ENCODE results near the gene SYT13. TPM values are rescaled to one million over a fixed set of nuclear protein-coding genes. Genes with fewer than 3 reads are reported as not detected.

Gene SYT13
- total RNA-seq, 1 donor from 2014 or later: not detected

DNA sequence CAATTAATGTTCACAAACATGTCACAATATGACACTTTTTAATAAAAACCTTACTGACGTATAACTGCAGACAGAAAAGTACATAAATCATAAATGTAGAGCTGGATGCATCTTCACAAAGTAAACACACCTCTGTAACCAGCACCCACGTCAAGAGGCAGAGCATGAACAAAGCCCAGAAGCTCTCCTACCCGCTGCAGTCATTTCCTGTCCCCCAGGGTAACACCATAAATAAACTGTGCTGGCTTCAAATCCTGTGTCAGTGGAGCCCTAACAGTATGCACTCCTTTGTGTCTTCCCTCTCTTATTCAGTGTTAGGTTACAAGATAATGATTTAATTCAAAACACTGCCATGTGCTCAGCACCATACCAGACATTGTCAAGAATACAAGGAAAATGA lies 5.7 kb downstream of the SYT13 start:
- TF ChIP-seq, protein P1, sequence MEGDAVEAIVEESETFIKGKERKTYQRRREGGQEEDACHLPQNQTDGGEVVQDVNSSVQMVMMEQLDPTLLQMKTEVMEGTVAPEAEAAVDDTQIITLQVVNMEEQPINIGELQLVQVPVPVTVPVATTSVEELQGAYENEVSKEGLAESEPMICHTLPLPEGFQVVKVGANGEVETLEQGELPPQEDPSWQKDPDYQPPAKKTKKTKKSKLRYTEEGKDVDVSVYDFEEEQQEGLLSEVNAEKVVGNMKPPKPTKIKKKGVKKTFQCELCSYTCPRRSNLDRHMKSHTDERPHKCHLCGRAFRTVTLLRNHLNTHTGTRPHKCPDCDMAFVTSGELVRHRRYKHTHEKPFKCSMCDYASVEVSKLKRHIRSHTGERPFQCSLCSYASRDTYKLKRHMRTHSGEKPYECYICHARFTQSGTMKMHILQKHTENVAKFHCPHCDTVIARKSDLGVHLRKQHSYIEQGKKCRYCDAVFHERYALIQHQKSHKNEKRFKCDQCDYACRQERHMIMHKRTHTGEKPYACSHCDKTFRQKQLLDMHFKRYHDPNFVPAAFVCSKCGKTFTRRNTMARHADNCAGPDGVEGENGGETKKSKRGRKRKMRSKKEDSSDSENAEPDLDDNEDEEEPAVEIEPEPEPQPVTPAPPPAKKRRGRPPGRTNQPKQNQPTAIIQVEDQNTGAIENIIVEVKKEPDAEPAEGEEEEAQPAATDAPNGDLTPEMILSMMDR (IDR thresholded peaks at IDR 0.05): no peak
- no peak overlapping the region for H3K27ac ChIP-seq
- DNase-seq (ENCODE audit: low spot score in 2 of 2): no peak
- intact Hi-C loops (cut with DNase I): no loop called here
- H3K9me3 ChIP-seq: no peaks in the 10 kb centered on the region
- no peak overlapping the region for H3K4me3 ChIP-seq
- H3K36me3 ChIP-seq: no peaks in the 10 kb centered on the region
- H3K27me3 ChIP-seq: peaks cover 4% of the 10 kb centered on the region
- no peaks in the 10 kb centered on the region for H3K4me1 ChIP-seq

DNA sequence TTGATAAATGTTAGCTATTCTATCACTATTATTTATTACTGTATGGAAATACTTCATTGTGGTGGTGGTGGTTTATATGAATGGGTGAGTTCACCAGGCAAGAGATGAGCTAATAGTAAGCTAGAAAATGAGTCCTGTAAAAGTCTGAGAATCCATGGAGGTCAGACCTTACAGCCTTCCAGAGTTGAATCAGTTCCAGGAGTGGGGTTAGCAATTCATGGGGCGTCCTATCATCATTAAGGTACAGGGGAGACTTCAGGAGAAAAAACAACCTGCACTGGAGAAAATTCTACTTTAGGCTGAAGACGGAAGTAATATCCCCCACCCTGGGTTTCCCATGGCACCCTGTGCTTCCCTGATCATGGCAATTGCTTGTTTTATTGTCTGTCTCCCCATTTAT lies 6.5 kb downstream of the SYT13 start:
- Histone ChIP-seq H3K27ac (no peak overlapping the region), H3K27me3 (no peaks in the 10 kb centered on the region)
- intact Hi-C loops (cut with DNase I): no loop called here

DNA sequence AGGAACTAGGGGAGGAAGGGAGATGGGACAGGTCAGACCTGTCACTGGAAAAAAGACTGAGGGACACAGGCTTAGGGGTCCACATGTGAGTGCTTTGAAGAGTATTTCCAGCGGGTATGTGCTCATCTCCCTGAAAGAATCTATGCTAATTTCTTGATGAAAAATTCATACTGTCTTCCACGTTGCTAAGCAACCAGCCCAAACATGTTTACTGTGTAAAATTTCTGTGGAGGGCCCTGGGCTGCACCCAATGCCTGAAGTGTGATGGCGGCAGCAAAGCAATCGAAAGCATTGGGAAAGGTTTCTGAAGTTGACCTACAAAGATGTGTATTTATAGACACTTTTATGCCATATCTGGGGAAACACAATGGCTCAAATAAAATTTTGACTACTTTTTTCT lies 7.4 kb downstream of the SYT13 start:
- TF ChIP-seq, protein P1 (IDR thresholded peaks at IDR 0.05): no peak
- H3K27me3 ChIP-seq: no peaks in the 10 kb centered on the region
- no peaks in the 10 kb centered on the region for H3K4me1 ChIP-seq
- no peaks in the 10 kb centered on the region for H3K9me3 ChIP-seq
- no peak overlapping the region for H3K27ac ChIP-seq
- intact Hi-C loops (cut with DNase I): no loop called here
- H3K36me3 ChIP-seq: no peaks in the 10 kb centered on the region
- H3K4me3 ChIP-seq: no peak overlapping the region
- no peak for DNase-seq (ENCODE audit: low spot score in 2 of 2)

More for the DNA sequence above, 6.5 kb downstream of the SYT13 start:
- no peaks in the 10 kb centered on the region for H3K9me3 ChIP-seq
- H3K36me3 ChIP-seq: no peaks in the 10 kb centered on the region
- no peaks in the 10 kb centered on the region for H3K4me1 ChIP-seq
- no peak for DNase-seq (ENCODE audit: low spot score in 2 of 2)
- H3K4me3 ChIP-seq: no peak overlapping the region
- TF ChIP-seq, protein P1 (IDR thresholded peaks at IDR 0.05): no peak

DNA sequence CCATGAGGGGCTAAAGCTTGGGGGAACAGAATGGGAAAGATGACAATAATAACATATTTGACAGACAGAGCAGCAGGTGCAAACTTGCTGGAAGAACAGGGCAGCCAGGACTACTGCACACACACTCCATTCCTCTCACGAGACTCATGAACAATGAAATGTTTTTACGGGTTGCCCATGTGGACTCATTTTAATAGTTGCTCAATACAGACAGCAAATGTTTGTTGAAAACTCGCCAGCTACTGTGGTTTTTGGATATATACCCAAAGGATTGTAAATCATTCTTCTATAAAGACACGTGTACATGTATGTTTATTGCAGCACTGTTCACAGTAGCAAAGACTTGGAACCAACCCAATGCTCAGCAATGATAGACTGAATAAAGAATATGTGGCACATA lies 10.3 kb downstream of the SYT13 start:
- no peaks in the 10 kb centered on the region for H3K36me3 ChIP-seq
- intact Hi-C loops (cut with DNase I): no loop called here
- H3K27ac ChIP-seq: no peak overlapping the region
- no peak overlapping the region for H3K4me3 ChIP-seq
- no peaks in the 10 kb centered on the region for H3K27me3 ChIP-seq
- H3K9me3 ChIP-seq: no peaks in the 10 kb centered on the region
- TF ChIP-seq, protein P1 (IDR thresholded peaks at IDR 0.05): no peak
- H3K4me1 ChIP-seq: no peaks in the 10 kb centered on the region
- no peak for DNase-seq (ENCODE audit: low spot score in 2 of 2)

DNA sequence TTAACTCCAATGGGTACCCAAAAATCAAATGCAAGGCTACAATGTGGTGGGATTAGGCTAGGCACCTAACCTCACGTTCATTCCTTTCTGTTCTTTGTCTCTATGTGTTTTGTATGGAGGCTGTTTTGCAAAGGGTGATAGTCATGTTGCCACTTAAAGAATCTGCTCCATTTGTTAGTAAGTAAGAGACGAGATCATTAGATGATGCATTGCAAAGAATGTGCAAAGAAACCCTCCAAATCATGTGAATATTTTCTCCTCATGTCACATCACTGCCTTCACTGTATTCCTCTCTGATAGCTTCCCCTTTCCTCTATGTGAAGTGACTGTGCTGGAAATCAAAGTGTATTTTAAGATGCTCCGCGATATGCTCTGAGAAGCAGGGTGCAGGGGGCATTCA lies 11.9 kb downstream of the SYT13 start:
- no peak overlapping the region for H3K27ac ChIP-seq
- H3K4me3 ChIP-seq: no peak overlapping the region
- intact Hi-C loops (cut with DNase I): no loop called here
- H3K27me3 ChIP-seq: no peaks in the 10 kb centered on the region
- DNase-seq (ENCODE audit: low spot score in 2 of 2): no peak
- H3K4me1 ChIP-seq: no peaks in the 10 kb centered on the region
- no peaks in the 10 kb centered on the region for H3K36me3 ChIP-seq
- TF ChIP-seq, protein P1 (IDR thresholded peaks at IDR 0.05): no peak
- no peaks in the 10 kb centered on the region for H3K9me3 ChIP-seq

DNA sequence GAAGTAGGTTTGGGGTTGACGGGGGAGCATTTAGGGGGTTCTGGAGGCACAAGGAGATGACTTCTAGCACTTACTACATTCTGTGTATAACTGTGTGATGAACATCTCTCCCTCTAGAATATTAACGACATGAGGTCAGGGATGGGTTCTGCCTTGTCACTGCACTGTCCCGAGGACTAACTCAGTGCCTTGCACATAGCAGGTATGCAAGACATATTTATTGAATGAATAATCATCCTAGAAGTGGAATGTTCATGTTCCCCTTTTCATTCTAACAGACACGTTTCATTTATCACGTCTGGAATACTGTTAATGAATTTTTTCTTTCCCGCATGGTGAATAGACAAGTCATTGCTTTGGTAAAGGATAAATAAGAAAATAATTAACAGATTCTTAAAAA lies 12.6 kb downstream of the SYT13 start:
- H3K36me3 ChIP-seq: no peaks in the 10 kb centered on the region
- H3K9me3 ChIP-seq: no peaks in the 10 kb centered on the region
- DNase-seq (ENCODE audit: low spot score in 2 of 2): no peak
- no peak overlapping the region for H3K4me3 ChIP-seq
- H3K27me3 ChIP-seq: no peaks in the 10 kb centered on the region
- H3K27ac ChIP-seq: no peak overlapping the region
- intact Hi-C loops (cut with DNase I): no loop called here
- TF ChIP-seq, protein P1 (IDR thresholded peaks at IDR 0.05): no peak
- no peaks in the 10 kb centered on the region for H3K4me1 ChIP-seq
